ENCODE data around the gene ACVR2A.

GRCh38 chr2:147923846-147924245, 79.0 kb downstream of the ACVR2A start:
- TF ChIP-seq CTCF (IDR thresholded peaks at IDR 0.05; ENCODE audit: low read depth, low read length), result no peak
- no peak for TF ChIP-seq EZH2phosphoT487 (IDR thresholded peaks at IDR 0.05; ENCODE audit: low read depth)

Measured in OCI-LY3 (cell line).